K562 (cell line): ENCODE results near the gene CHMP4B. TPM values are rescaled to one million over a fixed set of nuclear protein-coding genes. Genes with fewer than 3 reads are reported as not detected.

Experiments used
- ATAC-seq: fragments of 200-7000 bp; cut with Tn5 transposase; 3 replicates; pipeline ENCODE4 v1.9.1; 2020; ENCODE audit warnings: moderate library complexity
- BruUV-seq: library from RNA; stranded (reverse); fragments of 400-500 nt; replicated peaks from 2 replicates; lab custom pipeline; 2021; lab: Mats Ljungman, UMichigan
- CTCF ChIA-PET: fragments of 300-600 bp; formaldehyde crosslinking; extraction: SDS; loops from one replicate; lab custom pipeline; 2021; ENCODE audit warnings: low intra/inter-chr PET ratio; lab: Yijun Ruan, JAX
- POLR2A ChIA-PET: fragments of 300-600, 350-650 bp; sonication (Branson Sonifier 250); formaldehyde crosslinking; extraction: SDS; loops from one replicate; lab custom pipeline; 2021; ENCODE audit warnings: antibody characterized with exemption, inconsistent platforms; lab: Yijun Ruan, JAX
- DNase-seq, 4 experiments: peaks; one replicate each; pipeline versions ENCODE4 v3.0.0 to v3.0.0-alpha.2; 2011 to 2018; ENCODE audit warnings: low spot score in 3 of 4, mixed read lengths in 3 of 4; ENCODE audit errors: extremely low read depth in 1 of 4
- FAIRE-seq: peaks from 2 replicates; lab custom pipeline; 2011; peaks lifted over from hg19 to GRCh38; lab: Jason Lieb, UNC
- H2AFZ ChIP-seq: 2 replicates; pipeline ENCODE4 v1.6.0; 2011; ENCODE audit warnings: low read depth, low read length, control low read depth, inconsistent platforms
- H3K27ac ChIP-seq: fragments of 200-600 bp; 3 replicates; pipeline ENCODE4 v1.8.0; 2011; ENCODE audit warnings: low read depth, mild to moderate bottlenecking, control low read depth, inconsistent platforms, low read length, moderate library complexity, mixed read lengths; ENCODE audit errors: extremely low read depth
- H3K27me3 ChIP-seq, 2 experiments: fragments of 300-600 bp in 1 of 2; 2 replicates in 1 of 2; 3 replicates in 1 of 2; pipeline versions ENCODE4 v1.6.0 to v1.8.0; 2011; ENCODE audit warnings: inconsistent platforms in 2 of 2, low read length in 2 of 2, mild to moderate bottlenecking in 1 of 2, mixed read lengths in 1 of 2, moderate library complexity in 1 of 2; ENCODE audit not compliant: control insufficient read depth in 2 of 2, insufficient read depth in 2 of 2
- H3K36me3 ChIP-seq: fragments of 300-600 bp; 3 replicates; pipeline ENCODE4 v1.8.0; 2011; ENCODE audit warnings: mild to moderate bottlenecking, low read length, inconsistent platforms; ENCODE audit not compliant: control insufficient read depth, insufficient read depth
- H3K4me1 ChIP-seq, 2 experiments: fragments of 200-600 bp in 1 of 2; replicated peaks in 1 of 2; 2 replicates in 1 of 2; 3 replicates in 1 of 2; pipeline versions ENCODE4 v1.5.1 to v1.8.0; 2011; ENCODE audit warnings: inconsistent platforms in 2 of 2, low read length in 2 of 2, mild to moderate bottlenecking in 1 of 2, mixed read lengths in 1 of 2, moderate library complexity in 1 of 2; ENCODE audit not compliant: control insufficient read depth in 2 of 2, insufficient read depth in 2 of 2
- H3K4me2 ChIP-seq: 2 replicates; pipeline ENCODE4 v1.6.1; 2011; ENCODE audit warnings: low read length, control low read depth, inconsistent platforms, mixed read lengths; ENCODE audit not compliant: insufficient read depth
- H3K4me3 ChIP-seq: fragments of 200-600 bp; sonication (generic), shearing (Covaris generic); 2 replicates; pipeline ENCODE4 v1.5.1; 2016; ENCODE audit warnings: control low read depth, inconsistent platforms
- H3K79me2 ChIP-seq: fragments of 200-600 bp; 3 replicates; pipeline ENCODE4 v1.8.0; 2011; ENCODE audit warnings: low read length, inconsistent platforms; ENCODE audit not compliant: control insufficient read depth, insufficient read depth
- H3K9ac ChIP-seq, 2 experiments: 2 replicates each; pipeline versions ENCODE4 v1.6.0 to v1.6.1; 2011; ENCODE audit warnings: low read depth in 2 of 2, low read length in 2 of 2, control low read depth in 1 of 2, inconsistent platforms in 1 of 2, mild to moderate bottlenecking in 1 of 2, mixed read lengths in 1 of 2; ENCODE audit not compliant: insufficient read depth in 1 of 2
- H3K9me1 ChIP-seq: one replicate; pipeline ENCODE4 v1.6.0; 2011; ENCODE audit warnings: inconsistent platforms, mild to moderate bottlenecking, low read length, moderate library complexity; ENCODE audit not compliant: control insufficient read depth, insufficient read depth
- H3K9me3 ChIP-seq: replicated peaks from 2 replicates; pipeline ENCODE4 v1.5.1; 2011; ENCODE audit warnings: low read depth, low read length, inconsistent platforms; ENCODE audit not compliant: control insufficient read depth, insufficient read depth
- H4K20me1 ChIP-seq: replicated peaks from 2 replicates; pipeline ENCODE4 v1.6.1; 2011; ENCODE audit warnings: low read length, inconsistent platforms, mixed read lengths; ENCODE audit not compliant: control insufficient read depth, insufficient read depth
- ATF1 ChIP-seq, 2 experiments: fragments of 450-650 bp in 1 of 2; IDR thresholded peaks; 2 replicates each; pipeline ENCODE4 v1.6.1; 2016; ENCODE audit warnings: missing compliant biosample characterization in 1 of 2, missing genetic modification characterization in 1 of 2
- CBFA2T2 ChIP-seq: fragments of 450-650 bp; conservative IDR thresholded peaks from 2 replicates; pipeline ENCODE4 v1.6.1; 2017; ENCODE audit warnings: mild to moderate bottlenecking
- CBFA2T3 ChIP-seq: fragments of 450-650 bp; IDR thresholded peaks from 2 replicates; pipeline ENCODE4 v1.6.1; 2017
- CCAR2 ChIP-seq: fragments of 200-400 bp; formaldehyde crosslinking; IDR thresholded peaks from 2 replicates; pipeline ENCODE4 v1.6.1; 2017; ENCODE audit warnings: mild to moderate bottlenecking, low read depth, low read length
- ESRRB ChIP-seq: fragments of 250-450 bp; sonication (Bioruptor Pico); IDR thresholded peaks from 2 replicates; pipeline ENCODE4 v1.5.0; 2020; ENCODE audit warnings: mild to moderate bottlenecking, moderate library complexity, borderline replicate concordance
- PML ChIP-seq: IDR thresholded peaks from 2 replicates; pipeline ENCODE4 v1.6.1; 2012; ENCODE audit warnings: low read length, inconsistent platforms
- PRDM10 ChIP-seq: fragments of 450-650 bp; IDR thresholded peaks from 2 replicates; pipeline ENCODE4 v1.6.1; 2018; ENCODE audit not compliant: partially characterized antibody
- ZNF277 ChIP-seq: fragments of 250-450 bp; sonication (Bioruptor Pico); IDR thresholded peaks from 2 replicates; pipeline ENCODE4 v1.8.0; 2022; ENCODE audit warnings: inconsistent platforms, mild to moderate bottlenecking, moderate library complexity, borderline replicate concordance
- ZNF740 ChIP-seq, 3 experiments: fragments of 200-800 bp in 1 of 3; sonication (Bioruptor generic) in 1 of 3; sonication (generic) in 1 of 3; formaldehyde crosslinking in 1 of 3; IDR thresholded peaks; 2 replicates each; pipeline versions ENCODE4 v1.6.1 to v1.8.0; 2016 to 2022; ENCODE audit warnings: mild to moderate bottlenecking in 2 of 3, missing compliant biosample characterization in 2 of 3, missing genetic modification characterization in 2 of 3, missing genetic modification reagents in 1 of 3
- WGBS: fragments of 100-300 bp; shearing (Covaris generic); methylation state at CpG from one replicate; pipeline ENCODE4 v1.1.6; 2016; ENCODE audit warnings: low coverage, mixed read lengths; ENCODE audit not compliant: insufficient coverage; ENCODE audit errors: missing lambda C conversion rate; 5-methylcytosine and 5-hydroxymethylcytosine counted together
- in situ Hi-C: fragments of 300-500 bp; cut with MboI; formaldehyde crosslinking; loops from 4 replicates; pipeline ENCODE4 v1.15.0; 2018; ENCODE audit warnings: inconsistent platforms, mixed read lengths
- intact Hi-C: fragments of 100-400 bp; cut with micrococcal nuclease; formaldehyde crosslinking; loops from 2 replicates; pipeline ENCODE4 v1.14.2; 2022
- polyA plus RNA-seq, 8 experiments: library from polyadenylated mRNA; depleted of rRNA in 4 of 8; stranded (reverse) in 5 of 8; unstranded in 3 of 8; fragments of >200 nt; fragmentation: Nextera tagmentation in 2 of 8; fragmentation: Illumina TruSeq in 1 of 8; extraction: Ambion mirVana in 2 of 8; extraction: Trizol in 1 of 8; gene quantifications; 2 replicates each; pipeline versions ENCODE4 v1.2.1 to v1.2.3, GENCODE V29; 2011 to 2014; ENCODE audit warnings: inconsistent platforms in 1 of 8, missing spikeins in 1 of 8
- total RNA-seq, 7 experiments: library from RNA; depleted of rRNA in 6 of 7; stranded (reverse); fragments of >200 nt in 6 of 7; fragmentation: Illumina TruSeq in 2 of 7; extraction: Trizol in 2 of 7; gene quantifications; 2 replicates each; pipeline versions ENCODE4 v1.2.1 to v1.2.3, GENCODE V29; 2011 to 2021; ENCODE audit warnings: low replicate concordance in 1 of 7

CHMP4B gene
- total and polyA plus RNA-seq, 9 of the 15 experiments (the other 6 are each of a cell fraction or from before 2014, with no cell fraction given): 1.8 to 64.7 (median 31.8) TPM

- Histone ChIP-seq H3K9me1 (peaks cover 8% of the 10 kb centered on the region), H3K4me1 (peaks cover 9 to 34% of the 10 kb centered on the region in 2 experiments; a peak in 4 of 5 replicates), H3K9ac (no peak overlapping the region), H3K4me2 (no peak overlapping the region), H2AFZ (no peak overlapping the region), H3K27ac (no peak overlapping the region), H3K27me3 (no peaks in the 10 kb centered on the region), H3K36me3 (no peaks in the 10 kb centered on the region), H4K20me1 (peaks cover 35% of the 10 kb centered on the region), H3K4me3 (no peak overlapping the region), H3K9me3 (no peaks in the 10 kb centered on the region), H3K79me2 (peaks cover 69% of the 10 kb centered on the region)
- BruUV-seq: no TSS peak
- no peak for ATAC-seq
- WGBS: 60% methylated on average over 7 of the region's 7 CpGs
- ChIA-PET CTCF (interaction anchor here (0.6 kb wide), 1 partner anchor 239 kb away, joined by 3 read pairs; no protein-coding TSS in a partner anchor), POLR2A (interaction anchor here (0.6 to 3.0 kb wide), 6 partner anchors 8 to 99 kb away, joined by 3 to 9 read pairs (median 5); no protein-coding TSS in a partner anchor)
- TF ChIP-seq ZNF277 (CRISPR knock-in tag): no peak
- TF ChIP-seq CCAR2: no peak
- no peak for TF ChIP-seq PML
- TF ChIP-seq ESRRB (CRISPR knock-in tag): no peak
- no peak for TF ChIP-seq ATF1 (CRISPR knock-in tag; IDR thresholded peaks at IDR 0.05)
- TF ChIP-seq ATF1 (tag; IDR thresholded peaks at IDR 0.05): no peak
- no peak for TF ChIP-seq CBFA2T2
- no peak for TF ChIP-seq CBFA2T3
- TF ChIP-seq ZNF740 (CRISPR knock-in tag; IDR thresholded peaks at IDR 0.05): peak; percentile 37; the same call in 1 of the 2 replicates
- TF ChIP-seq ZNF740 (tag; IDR thresholded peaks at IDR 0.05): 0 out of 4 replicates have a peak, but pooled peaks of 1 of the 2 experiments have one; percentile 21
- TF ChIP-seq PRDM10: peak; percentile 33
- intact Hi-C loops: no loop called here
- in situ Hi-C loops: no loop called here
- no peak for FAIRE-seq
- DNase-seq: no peak
These were observed 29.0 kb downstream of the CHMP4B start for GRCh38 chr20:33840160-33840559.
